ENCODE data around the gene TBL1XR1. TPM values are rescaled to one million over a fixed set of nuclear protein-coding genes. Genes with fewer than 3 reads are reported as not detected.
A peak's percentile ranks its signal among the peaks of the same experiment; 100 is the strongest.

Gene TBL1XR1
- total RNA-seq, 1 experiment from 2014 or later, result 192 TPM

DNA sequence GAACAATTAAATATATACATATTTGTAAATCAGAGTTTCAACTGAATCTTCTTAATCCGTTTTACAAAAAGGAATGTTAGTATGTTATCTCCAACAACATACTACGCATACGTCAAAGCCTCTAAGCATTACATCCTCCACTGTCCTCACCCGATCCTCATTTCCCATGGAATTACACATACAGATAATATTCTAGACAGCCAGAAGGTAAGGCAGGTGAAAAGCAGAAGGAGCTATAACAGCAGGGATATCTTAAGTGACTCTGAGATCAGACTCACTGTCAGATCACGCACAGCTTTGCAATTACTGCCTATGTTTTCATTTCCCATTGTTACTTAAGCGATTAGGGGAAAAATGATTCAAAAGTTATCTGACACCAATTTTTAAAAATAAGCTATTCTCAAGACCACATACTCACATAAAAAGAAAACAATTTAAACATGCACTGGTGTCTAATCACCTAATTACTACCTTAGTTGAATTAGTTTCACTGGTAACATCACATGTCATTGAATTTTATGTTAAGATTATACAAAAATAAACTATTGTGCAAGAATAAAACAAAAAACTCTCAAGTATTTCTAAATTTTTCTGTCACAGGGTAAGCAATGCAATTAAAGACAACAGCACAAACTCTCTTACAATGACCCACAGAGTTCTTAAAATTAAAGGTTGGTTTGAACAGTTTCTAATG is 92.8 kb downstream of the TBL1XR1 start:
- TF ChIP-seq TCF7L2 (IDR thresholded peaks at IDR 0.05; ENCODE audit: low read depth, low read length), result no peak
- TF ChIP-seq, protein P1, sequence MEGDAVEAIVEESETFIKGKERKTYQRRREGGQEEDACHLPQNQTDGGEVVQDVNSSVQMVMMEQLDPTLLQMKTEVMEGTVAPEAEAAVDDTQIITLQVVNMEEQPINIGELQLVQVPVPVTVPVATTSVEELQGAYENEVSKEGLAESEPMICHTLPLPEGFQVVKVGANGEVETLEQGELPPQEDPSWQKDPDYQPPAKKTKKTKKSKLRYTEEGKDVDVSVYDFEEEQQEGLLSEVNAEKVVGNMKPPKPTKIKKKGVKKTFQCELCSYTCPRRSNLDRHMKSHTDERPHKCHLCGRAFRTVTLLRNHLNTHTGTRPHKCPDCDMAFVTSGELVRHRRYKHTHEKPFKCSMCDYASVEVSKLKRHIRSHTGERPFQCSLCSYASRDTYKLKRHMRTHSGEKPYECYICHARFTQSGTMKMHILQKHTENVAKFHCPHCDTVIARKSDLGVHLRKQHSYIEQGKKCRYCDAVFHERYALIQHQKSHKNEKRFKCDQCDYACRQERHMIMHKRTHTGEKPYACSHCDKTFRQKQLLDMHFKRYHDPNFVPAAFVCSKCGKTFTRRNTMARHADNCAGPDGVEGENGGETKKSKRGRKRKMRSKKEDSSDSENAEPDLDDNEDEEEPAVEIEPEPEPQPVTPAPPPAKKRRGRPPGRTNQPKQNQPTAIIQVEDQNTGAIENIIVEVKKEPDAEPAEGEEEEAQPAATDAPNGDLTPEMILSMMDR (IDR thresholded peaks at IDR 0.05), result no peak
- no peak for TF ChIP-seq POLR2AphosphoS5 (IDR thresholded peaks at IDR 0.05; ENCODE audit: low read depth, low read length)
- no peak for TF ChIP-seq REST (IDR thresholded peaks at IDR 0.05; ENCODE audit: insufficient read depth in 1 of 2, low read depth in 2 of 2, low read length in 1 of 2)
- TF ChIP-seq SIN3A (IDR thresholded peaks at IDR 0.05; ENCODE audit: borderline replicate concordance, insufficient read depth, low read depth, low read length), result no peak
- H3K9me3 ChIP-seq (ENCODE audit: control insufficient read depth, insufficient read depth, low read depth, low read length), result no peaks in the 10 kb centered on the region
- H3K4me1 ChIP-seq (ENCODE audit: control insufficient read depth, insufficient read depth, low read length), result peaks cover 47% of the 10 kb centered on the region
- intact Hi-C loops (cut with micrococcal nuclease; ENCODE audit: unreplicated experiment) (no loop called here), in situ Hi-C loops (cut with HindIII; ENCODE audit: low pct_unique_long_range_greater_than_20kb, low sequenced_read_pairs) (no loop called here)
- DNase-seq (ENCODE audit: low read depth, low spot score) (no peak), ATAC-seq (no peak)
- no peaks in the 10 kb centered on the region for H3K36me3 ChIP-seq (ENCODE audit: control insufficient read depth, insufficient read depth, low read length)
- ChIA-PET CTCF (no interaction called here), POLR2A (interaction anchor here (0.6 kb wide), 1 partner anchor 254 kb away, joined by 3 read pairs; no protein-coding TSS in a partner anchor)
- no peak overlapping the region for H3K4me3 ChIP-seq (ENCODE audit: low read depth in 2 of 2, low read length in 2 of 2)
- TSS peak; percentile 6 for BruUV-seq (replicated peaks)
- no peak overlapping the region for H3K27ac ChIP-seq (ENCODE audit: low read length)
- H3K27me3 ChIP-seq (ENCODE audit: control insufficient read depth, insufficient read depth, low read length), result no peaks in the 10 kb centered on the region

- ATAC-seq, result no peak
- intact Hi-C loops (cut with micrococcal nuclease; ENCODE audit: unreplicated experiment) (no loop called here), in situ Hi-C loops (cut with HindIII; ENCODE audit: low pct_unique_long_range_greater_than_20kb, low sequenced_read_pairs) (no loop called here)
- CTCF ChIA-PET, result no interaction called here
- peaks cover 31% of the 10 kb centered on the region for H3K4me1 ChIP-seq (ENCODE audit: control insufficient read depth, insufficient read depth, low read length)
- POLR2A ChIA-PET, result no interaction called here
- H3K9me3 ChIP-seq (ENCODE audit: control insufficient read depth, insufficient read depth, low read depth, low read length), result no peaks in the 10 kb centered on the region
- no peaks in the 10 kb centered on the region for H3K27me3 ChIP-seq (ENCODE audit: control insufficient read depth, insufficient read depth, low read length)
- TF ChIP-seq SIN3A (IDR thresholded peaks at IDR 0.05; ENCODE audit: borderline replicate concordance, insufficient read depth, low read depth, low read length), result no peak
- TF ChIP-seq, protein P1 (IDR thresholded peaks at IDR 0.05), result no peak
- TF ChIP-seq REST (IDR thresholded peaks at IDR 0.05; ENCODE audit: insufficient read depth in 1 of 2, low read depth in 2 of 2, low read length in 1 of 2), result no peak
- TF ChIP-seq TCF7L2 (IDR thresholded peaks at IDR 0.05; ENCODE audit: low read depth, low read length), result no peak
- no peak for TF ChIP-seq POLR2AphosphoS5 (IDR thresholded peaks at IDR 0.05; ENCODE audit: low read depth, low read length)
- H3K27ac ChIP-seq (ENCODE audit: low read length), result no peak overlapping the region; the same call in 1 of the 2 replicates
- no peak for DNase-seq (ENCODE audit: low read depth, low spot score)
- no peaks in the 10 kb centered on the region for H3K36me3 ChIP-seq (ENCODE audit: control insufficient read depth, insufficient read depth, low read length)
- no TSS peak for BruUV-seq (replicated peaks)
- H3K4me3 ChIP-seq (ENCODE audit: low read depth in 2 of 2, low read length in 2 of 2), result no peak overlapping the region
Observed at GRCh38 chr3:177102553-177102952, 94.7 kb downstream of the TBL1XR1 start.

Measured in Panc1 (cell line).